ENCODE data around the gene MICA.

DNA sequence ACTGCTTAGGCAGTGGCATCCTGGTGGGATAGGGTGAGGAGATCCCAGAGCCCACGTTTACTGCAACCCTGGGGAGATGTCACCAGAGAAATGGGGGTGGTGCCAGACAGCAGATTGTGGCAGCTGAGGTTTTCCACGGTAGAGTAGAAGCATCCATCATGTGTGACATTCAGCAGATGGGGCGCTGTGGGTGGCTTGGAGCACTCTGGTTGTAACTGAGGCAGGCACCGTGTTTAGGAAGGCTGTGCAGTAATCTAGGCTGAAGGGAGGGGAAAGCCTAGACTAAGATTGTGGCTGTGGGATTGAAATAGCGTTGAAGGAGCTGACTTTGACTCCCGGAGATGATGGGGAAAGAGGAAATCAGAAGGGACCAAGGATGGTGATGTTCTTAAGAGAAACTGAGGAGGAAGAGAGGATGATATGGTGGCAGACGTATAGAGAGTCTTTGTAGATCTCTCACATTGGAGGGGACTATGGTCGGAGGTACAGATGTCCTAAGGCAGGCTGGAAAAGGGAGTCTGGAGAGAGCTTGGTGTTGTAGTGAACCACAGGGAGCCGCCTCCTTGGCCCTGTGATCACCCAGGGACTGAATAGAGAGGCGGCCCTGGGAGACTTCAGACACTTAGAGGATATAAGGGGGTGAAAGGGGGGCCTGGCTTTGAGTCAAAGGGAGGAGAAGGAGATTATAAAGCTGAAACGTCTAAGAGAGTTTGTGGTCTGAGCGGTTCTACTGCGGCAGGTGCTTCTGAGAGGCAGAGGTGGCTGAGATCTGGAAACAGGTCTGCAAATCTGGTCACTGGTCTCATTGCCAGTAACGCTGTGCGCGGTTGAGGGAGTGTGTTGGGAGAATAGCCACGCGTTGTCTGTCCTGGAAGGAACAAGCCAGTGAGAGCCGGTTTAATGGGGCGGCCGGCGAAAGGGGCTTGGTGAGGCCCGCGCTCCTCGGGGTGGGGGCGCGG lies 792 bp upstream of the MICA start:
- no peak for TF ChIP-seq POLR2A (IDR thresholded peaks at IDR 0.05)
- TF ChIP-seq, protein P1, sequence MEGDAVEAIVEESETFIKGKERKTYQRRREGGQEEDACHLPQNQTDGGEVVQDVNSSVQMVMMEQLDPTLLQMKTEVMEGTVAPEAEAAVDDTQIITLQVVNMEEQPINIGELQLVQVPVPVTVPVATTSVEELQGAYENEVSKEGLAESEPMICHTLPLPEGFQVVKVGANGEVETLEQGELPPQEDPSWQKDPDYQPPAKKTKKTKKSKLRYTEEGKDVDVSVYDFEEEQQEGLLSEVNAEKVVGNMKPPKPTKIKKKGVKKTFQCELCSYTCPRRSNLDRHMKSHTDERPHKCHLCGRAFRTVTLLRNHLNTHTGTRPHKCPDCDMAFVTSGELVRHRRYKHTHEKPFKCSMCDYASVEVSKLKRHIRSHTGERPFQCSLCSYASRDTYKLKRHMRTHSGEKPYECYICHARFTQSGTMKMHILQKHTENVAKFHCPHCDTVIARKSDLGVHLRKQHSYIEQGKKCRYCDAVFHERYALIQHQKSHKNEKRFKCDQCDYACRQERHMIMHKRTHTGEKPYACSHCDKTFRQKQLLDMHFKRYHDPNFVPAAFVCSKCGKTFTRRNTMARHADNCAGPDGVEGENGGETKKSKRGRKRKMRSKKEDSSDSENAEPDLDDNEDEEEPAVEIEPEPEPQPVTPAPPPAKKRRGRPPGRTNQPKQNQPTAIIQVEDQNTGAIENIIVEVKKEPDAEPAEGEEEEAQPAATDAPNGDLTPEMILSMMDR (IDR thresholded peaks at IDR 0.05), result no peak
